HepG2 (cell line): ENCODE data around the gene ASAP2. TPM values are rescaled to one million over a fixed set of nuclear protein-coding genes. Genes with fewer than 3 reads are reported as not detected.

Experiments
- ATAC-seq: fragments of 200-7000 bp; cut with Tn5 transposase; 3 replicates; pipeline ENCODE4 v1.9.1; 2020; ENCODE audit warnings: mild to moderate bottlenecking, moderate library complexity
- BruUV-seq: library from RNA; stranded (reverse); fragments of 400-500 nt; replicated peaks from 2 replicates; lab custom pipeline; 2021; lab: Mats Ljungman, UMichigan
- CTCF ChIA-PET: fragments of 300-600 bp; formaldehyde crosslinking; extraction: SDS; loops from one replicate; lab custom pipeline; 2021; ENCODE audit warnings: low total read pairs, inconsistent platforms, low intra/inter-chr PET ratio; lab: Yijun Ruan, JAX
- POLR2A ChIA-PET: fragments of 350-600 bp; sonication (Branson Sonifier 250); formaldehyde crosslinking; loops from one replicate; lab custom pipeline; 2020; ENCODE audit warnings: antibody characterized with exemption, inconsistent platforms; lab: Yijun Ruan, JAX
- DNase-seq: peaks from one replicate; pipeline ENCODE4 v3.0.0-alpha.2; 2015; ENCODE audit warnings: low spot score
- FAIRE-seq: peaks from 3 replicates; lab custom pipeline; 2011; peaks lifted over from hg19 to GRCh38; lab: Jason Lieb, UNC
- H2AFZ ChIP-seq: one replicate; pipeline ENCODE4 v1.6.1; 2011; ENCODE audit warnings: low read length, inconsistent platforms
- H3K27ac ChIP-seq: fragments of 300-600 bp; 3 replicates; pipeline ENCODE4 v1.8.0; 2011; ENCODE audit warnings: mixed run types, mild to moderate bottlenecking, mixed read lengths, low read length, inconsistent platforms; ENCODE audit not compliant: insufficient read depth; ENCODE audit errors: extremely low read length
- H3K27me3 ChIP-seq, 2 experiments: fragments of 200-600 bp in 1 of 2; 2 replicates in 1 of 2; 3 replicates in 1 of 2; pipeline versions ENCODE4 v1.6.0 to v1.8.0; 2011; ENCODE audit warnings: low read length in 2 of 2, mild to moderate bottlenecking in 2 of 2, moderate library complexity in 2 of 2, inconsistent platforms in 1 of 2; ENCODE audit not compliant: insufficient read depth in 2 of 2, control insufficient read depth in 1 of 2
- H3K36me3 ChIP-seq, 2 experiments: fragments of 200-600 bp in 1 of 2; replicated peaks in 1 of 2; 2 replicates in 1 of 2; 3 replicates in 1 of 2; pipeline versions ENCODE4 v1.5.1 to v1.8.0; 2011; ENCODE audit warnings: low read length in 2 of 2, inconsistent platforms in 1 of 2; ENCODE audit not compliant: insufficient read depth in 2 of 2, control insufficient read depth in 1 of 2
- H3K4me1 ChIP-seq: 2 replicates; pipeline ENCODE4 v1.5.1; 2012; ENCODE audit warnings: low read length, inconsistent platforms; ENCODE audit not compliant: insufficient read depth
- H3K4me2 ChIP-seq: 2 replicates; pipeline ENCODE4 v1.6.0; 2011; ENCODE audit warnings: low read depth, low read length, inconsistent platforms
- H3K4me3 ChIP-seq, 3 experiments: fragments of 200-600 bp in 1 of 3; sonication (generic), shearing (Covaris generic) in 1 of 3; replicated peaks in 1 of 3; 2 replicates each; pipeline ENCODE4 v1.5.1; 2011 to 2016; ENCODE audit warnings: low read length in 3 of 3, inconsistent platforms in 2 of 3, low read depth in 2 of 3, mild to moderate bottlenecking in 2 of 3, control low read depth in 1 of 3, mixed read lengths in 1 of 3; ENCODE audit not compliant: insufficient read depth in 1 of 3
- H3K79me2 ChIP-seq: one replicate; pipeline ENCODE4 v1.6.1; 2011; ENCODE audit warnings: low read length, inconsistent platforms; ENCODE audit not compliant: insufficient read depth
- H3K9ac ChIP-seq: 2 replicates; pipeline ENCODE4 v1.6.0; 2011; ENCODE audit warnings: mild to moderate bottlenecking, low read depth, low read length, inconsistent platforms; ENCODE audit not compliant: insufficient read depth
- H3K9me3 ChIP-seq: 2 replicates; pipeline ENCODE4 v1.5.1; 2012; ENCODE audit warnings: mild to moderate bottlenecking, low read length
- H4K20me1 ChIP-seq: 2 replicates; pipeline ENCODE4 v1.6.0; 2011; ENCODE audit warnings: inconsistent platforms, mild to moderate bottlenecking, low read length, moderate library complexity; ENCODE audit not compliant: insufficient read depth
- ARNTL ChIP-seq: sonication (generic); formaldehyde crosslinking; IDR thresholded peaks from 2 replicates; pipeline ENCODE4 v1.4.0; 2020; ENCODE audit warnings: mild to moderate bottlenecking, missing genetic modification reagents
- ASH2L ChIP-seq: fragments of 300-600, 200-600 bp; sonication (generic); IDR thresholded peaks from 2 replicates; pipeline ENCODE4 v1.7.0; 2017; ENCODE audit warnings: low read depth, mild to moderate bottlenecking, moderate library complexity, mixed read lengths, low read length; ENCODE audit not compliant: insufficient read length
- BCL6 ChIP-seq: IDR thresholded peaks from 2 replicates; pipeline ENCODE4 v1.6.1; 2016; ENCODE audit warnings: missing genetic modification reagents, missing compliant biosample characterization
- KMT2B ChIP-seq: IDR thresholded peaks from 2 replicates; pipeline ENCODE4 v1.6.1; 2016; ENCODE audit warnings: missing genetic modification reagents, missing compliant biosample characterization
- RFX3 ChIP-seq: IDR thresholded peaks from 2 replicates; pipeline ENCODE4 v1.6.1; 2016; ENCODE audit warnings: missing biosample characterization, missing genetic modification reagents
- ZNF292 ChIP-seq: sonication (generic); formaldehyde crosslinking; IDR thresholded peaks from 2 replicates; pipeline ENCODE4 v1.8.1; 2022; ENCODE audit warnings: mild to moderate bottlenecking, low read depth, missing genetic modification reagents, borderline replicate concordance
- ZNF350 ChIP-seq: sonication (generic); formaldehyde crosslinking; IDR thresholded peaks from 2 replicates; pipeline ENCODE4 v1.4.0; 2020; ENCODE audit warnings: mild to moderate bottlenecking, low read depth, missing genetic modification reagents, borderline replicate concordance
- ZNF543 ChIP-seq: sonication (generic); formaldehyde crosslinking; IDR thresholded peaks from 2 replicates; pipeline ENCODE4 v1.4.0; 2020; ENCODE audit warnings: mild to moderate bottlenecking, missing genetic modification reagents
- ZNF737 ChIP-seq: sonication (generic); formaldehyde crosslinking; IDR thresholded peaks from 2 replicates; pipeline ENCODE4 v1.5.0; 2020; ENCODE audit warnings: missing genetic modification reagents, mild to moderate bottlenecking, borderline replicate concordance
- ZZZ3 ChIP-seq: sonication (generic); formaldehyde crosslinking; IDR thresholded peaks from 2 replicates; pipeline ENCODE4 v1.4.0; 2020; ENCODE audit warnings: missing genetic modification reagents, mild to moderate bottlenecking, borderline replicate concordance
- WGBS: methylation state at CpG from one replicate; pipeline ENCODE4 v1.1.6; 2017; ENCODE audit warnings: low lambda C conversion rate; 5-methylcytosine and 5-hydroxymethylcytosine counted together
- in situ Hi-C: cut with HindIII; loops from 2 replicates; pipeline ENCODE4 v1.10.0; 2017; ENCODE audit warnings: low pct_unique_long_range_greater_than_20kb; ENCODE audit not compliant: extremely low pct_ligation_motif_present
- intact Hi-C: fragments of 100-400 bp; cut with micrococcal nuclease; formaldehyde crosslinking; loops from one replicate; pipeline ENCODE4 v1.10.0; 2022; ENCODE audit not compliant: unreplicated experiment
- polyA plus RNA-seq, 8 experiments: library from polyadenylated mRNA; depleted of rRNA in 3 of 8; stranded (reverse) in 7 of 8; unstranded in 1 of 8; fragments of >200 nt; fragmentation: Illumina TruSeq in 4 of 8; extraction: Trizol in 4 of 8; gene quantifications; 2 replicates each; pipeline versions ENCODE4 v1.2.1 to v1.2.3, GENCODE V29; 2011 to 2016; ENCODE audit warnings: low read depth in 4 of 8, missing spikeins in 1 of 8, mixed read lengths in 1 of 8; ENCODE audit not compliant: insufficient read depth in 1 of 8
- total RNA-seq, 5 experiments: library from RNA; depleted of rRNA; stranded (reverse); fragments of >200 nt; fragmentation: Illumina TruSeq; extraction: Trizol; gene quantifications; 2 replicates each; pipeline ENCODE4 v1.2.3, GENCODE V29; 2016; ENCODE audit warnings: low read depth in 1 of 5
- TF ChIP-seq, protein P1 (sequence below): sonication (generic); formaldehyde crosslinking; IDR thresholded peaks from 2 replicates; pipeline ENCODE4 v1.4.0; 2020; ENCODE audit warnings: missing genetic modification reagents, mild to moderate bottlenecking, borderline replicate concordance
- TF ChIP-seq, protein P2 (sequence below): sonication (generic); formaldehyde crosslinking; IDR thresholded peaks from 2 replicates; pipeline ENCODE4 v1.5.1; 2020; ENCODE audit warnings: mild to moderate bottlenecking, missing genetic modification reagents, moderate library complexity
- TF ChIP-seq, protein P3 (sequence below): sonication (generic); formaldehyde crosslinking; IDR thresholded peaks from 2 replicates; pipeline ENCODE4 v1.5.1; 2020; ENCODE audit warnings: mild to moderate bottlenecking, missing genetic modification reagents

ASAP2 gene
- total and polyA plus RNA-seq, 2 of the 13 experiments (the other 11 are each of a cell fraction or from before 2014, with no cell fraction given), result 7.3 to 22.3 TPM

DNA sequence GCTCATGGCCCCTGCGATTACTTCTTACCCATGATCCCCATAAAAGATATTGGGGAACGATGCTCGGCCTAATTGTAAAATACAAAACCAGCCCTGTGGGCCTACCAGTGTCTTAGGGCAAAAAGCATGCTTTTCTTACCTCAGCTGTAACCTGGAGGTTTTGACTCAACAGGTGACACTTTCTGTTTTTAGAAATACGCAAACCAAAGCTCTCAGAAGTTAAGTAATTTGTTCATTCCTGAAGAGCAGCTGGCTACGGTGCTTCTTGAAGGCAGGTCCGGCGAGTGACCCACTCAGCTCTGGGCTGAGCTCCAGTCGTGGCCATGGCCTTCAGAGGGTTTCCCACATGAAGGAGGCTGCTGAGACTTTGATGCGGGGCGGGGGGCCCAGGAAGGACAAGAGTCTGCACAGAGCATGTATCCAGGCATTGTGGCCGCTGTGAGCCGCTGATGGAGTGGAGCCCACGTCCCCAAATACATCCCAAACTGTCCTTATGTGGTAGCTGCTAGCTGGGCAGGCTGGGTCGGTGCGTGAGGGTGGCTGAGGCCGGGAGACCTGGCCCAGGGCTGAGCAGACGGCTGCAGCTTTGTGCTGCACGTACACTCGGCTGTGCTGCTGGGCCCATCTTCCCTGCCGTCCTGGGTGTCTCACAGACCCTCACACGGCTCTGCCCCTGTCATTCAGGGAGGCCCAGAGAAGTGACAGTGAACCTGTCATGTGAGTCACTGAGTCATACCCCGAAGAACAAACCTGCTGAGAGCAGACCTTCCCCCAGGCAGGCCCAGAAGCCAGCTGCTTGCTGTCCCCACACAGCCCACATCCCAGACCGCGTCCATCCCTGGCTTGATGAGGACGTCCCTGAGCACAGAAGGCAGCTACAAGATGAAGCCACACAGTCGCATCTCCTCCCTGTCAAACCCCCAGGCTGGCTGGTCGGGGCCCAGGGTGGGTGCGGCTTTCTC lies 182.6 kb downstream of the ASAP2 start:
- peaks cover 3 to 22% of the 10 kb centered on the region in 2 experiments; a peak in 4 of 5 replicates for H3K36me3 ChIP-seq
- no peaks in the 10 kb centered on the region for H3K9me3 ChIP-seq
- H3K4me3 ChIP-seq, result no peak overlapping the region
- H3K27ac ChIP-seq, result peak overlapping the region; percentile 28
- H3K27me3 ChIP-seq, result no peaks in the 10 kb centered on the region
- ATAC-seq, result no peak
- CTCF ChIA-PET, result no interaction called here
- no peaks in the 10 kb centered on the region for H4K20me1 ChIP-seq
- WGBS, result 90% methylated on average over 28 of the region's 28 CpGs
- no peaks in the 10 kb centered on the region for H3K79me2 ChIP-seq
- H2AFZ ChIP-seq, result no peak overlapping the region
- intact Hi-C loops, result loop anchor here (5.0 kb wide), 1 partner anchor 52 kb away; no protein-coding TSS in a partner anchor
- in situ Hi-C loops, result loop anchor here (5.0 kb wide), 1 partner anchor 33 kb away; the partner anchor contains the start of genes CPSF3 and ITGB1BP1
- FAIRE-seq, result no peak
- peaks cover 62% of the 10 kb centered on the region for H3K4me1 ChIP-seq
- H3K9ac ChIP-seq, result peak overlapping the region; percentile 9
- DNase-seq, result no peak
- BruUV-seq, result no TSS peak
- POLR2A ChIA-PET, result interaction anchor here (1.2 to 4.1 kb wide), 3 partner anchors 8 to 53 kb away, joined by 6 to 44 read pairs (median 21); partner anchors contain the start of genes CPSF3 and ITGB1BP1
- 0 out of 2 replicates have a peak overlapping the region, but pooled peaks have one; percentile 30 for H3K4me2 ChIP-seq
- 0 out of 2 replicates have a peak, but pooled peaks have one; percentile 44 for TF ChIP-seq ZZZ3 (CRISPR knock-in tag)
- TF ChIP-seq ZNF350 (CRISPR knock-in tag), result no peak
- TF ChIP-seq BCL6 (CRISPR knock-in tag), result peak; percentile 30; the same call in 1 of the 2 replicates
- TF ChIP-seq, protein P1, sequence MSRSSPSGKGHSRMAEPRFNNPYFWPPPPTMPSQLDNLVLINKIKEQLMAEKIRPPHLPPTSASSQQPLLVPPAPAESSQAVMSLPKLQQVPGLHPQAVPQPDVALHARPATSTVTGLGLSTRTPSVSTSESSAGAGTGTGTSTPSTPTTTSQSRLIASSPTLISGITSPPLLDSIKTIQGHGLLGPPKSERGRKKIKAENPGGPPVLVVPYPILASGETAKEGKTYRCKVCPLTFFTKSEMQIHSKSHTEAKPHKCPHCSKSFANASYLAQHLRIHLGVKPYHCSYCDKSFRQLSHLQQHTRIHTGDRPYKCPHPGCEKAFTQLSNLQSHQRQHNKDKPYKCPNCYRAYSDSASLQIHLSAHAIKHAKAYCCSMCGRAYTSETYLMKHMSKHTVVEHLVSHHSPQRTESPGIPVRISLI (CRISPR knock-in tag), result 0 out of 2 replicates have a peak, but pooled peaks have one; percentile 13
- TF ChIP-seq ZNF292 (CRISPR knock-in tag), result no peak
- TF ChIP-seq ZNF737 (CRISPR knock-in tag), result 0 out of 2 replicates have a peak, but pooled peaks have one; percentile 29
- TF ChIP-seq KMT2B, result no peak
- TF ChIP-seq ZNF543 (CRISPR knock-in tag), result 0 out of 2 replicates have a peak, but pooled peaks have one; percentile 22
- no peak for TF ChIP-seq RFX3 (CRISPR knock-in tag)
- no peak for TF ChIP-seq ARNTL (CRISPR knock-in tag)
- TF ChIP-seq, protein P2, sequence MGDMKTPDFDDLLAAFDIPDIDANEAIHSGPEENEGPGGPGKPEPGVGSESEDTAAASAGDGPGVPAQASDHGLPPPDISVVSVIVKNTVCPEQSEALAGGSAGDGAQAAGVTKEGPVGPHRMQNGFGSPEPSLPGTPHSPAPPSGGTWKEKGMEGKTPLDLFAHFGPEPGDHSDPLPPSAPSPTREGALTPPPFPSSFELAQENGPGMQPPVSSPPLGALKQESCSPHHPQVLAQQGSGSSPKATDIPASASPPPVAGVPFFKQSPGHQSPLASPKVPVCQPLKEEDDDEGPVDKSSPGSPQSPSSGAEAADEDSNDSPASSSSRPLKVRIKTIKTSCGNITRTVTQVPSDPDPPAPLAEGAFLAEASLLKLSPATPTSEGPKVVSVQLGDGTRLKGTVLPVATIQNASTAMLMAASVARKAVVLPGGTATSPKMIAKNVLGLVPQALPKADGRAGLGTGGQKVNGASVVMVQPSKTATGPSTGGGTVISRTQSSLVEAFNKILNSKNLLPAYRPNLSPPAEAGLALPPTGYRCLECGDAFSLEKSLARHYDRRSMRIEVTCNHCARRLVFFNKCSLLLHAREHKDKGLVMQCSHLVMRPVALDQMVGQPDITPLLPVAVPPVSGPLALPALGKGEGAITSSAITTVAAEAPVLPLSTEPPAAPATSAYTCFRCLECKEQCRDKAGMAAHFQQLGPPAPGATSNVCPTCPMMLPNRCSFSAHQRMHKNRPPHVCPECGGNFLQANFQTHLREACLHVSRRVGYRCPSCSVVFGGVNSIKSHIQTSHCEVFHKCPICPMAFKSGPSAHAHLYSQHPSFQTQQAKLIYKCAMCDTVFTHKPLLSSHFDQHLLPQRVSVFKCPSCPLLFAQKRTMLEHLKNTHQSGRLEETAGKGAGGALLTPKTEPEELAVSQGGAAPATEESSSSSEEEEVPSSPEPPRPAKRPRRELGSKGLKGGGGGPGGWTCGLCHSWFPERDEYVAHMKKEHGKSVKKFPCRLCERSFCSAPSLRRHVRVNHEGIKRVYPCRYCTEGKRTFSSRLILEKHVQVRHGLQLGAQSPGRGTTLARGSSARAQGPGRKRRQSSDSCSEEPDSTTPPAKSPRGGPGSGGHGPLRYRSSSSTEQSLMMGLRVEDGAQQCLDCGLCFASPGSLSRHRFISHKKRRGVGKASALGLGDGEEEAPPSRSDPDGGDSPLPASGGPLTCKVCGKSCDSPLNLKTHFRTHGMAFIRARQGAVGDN (CRISPR knock-in tag), result peak; percentile 51
- no peak for TF ChIP-seq ASH2L
- TF ChIP-seq, protein P3, sequence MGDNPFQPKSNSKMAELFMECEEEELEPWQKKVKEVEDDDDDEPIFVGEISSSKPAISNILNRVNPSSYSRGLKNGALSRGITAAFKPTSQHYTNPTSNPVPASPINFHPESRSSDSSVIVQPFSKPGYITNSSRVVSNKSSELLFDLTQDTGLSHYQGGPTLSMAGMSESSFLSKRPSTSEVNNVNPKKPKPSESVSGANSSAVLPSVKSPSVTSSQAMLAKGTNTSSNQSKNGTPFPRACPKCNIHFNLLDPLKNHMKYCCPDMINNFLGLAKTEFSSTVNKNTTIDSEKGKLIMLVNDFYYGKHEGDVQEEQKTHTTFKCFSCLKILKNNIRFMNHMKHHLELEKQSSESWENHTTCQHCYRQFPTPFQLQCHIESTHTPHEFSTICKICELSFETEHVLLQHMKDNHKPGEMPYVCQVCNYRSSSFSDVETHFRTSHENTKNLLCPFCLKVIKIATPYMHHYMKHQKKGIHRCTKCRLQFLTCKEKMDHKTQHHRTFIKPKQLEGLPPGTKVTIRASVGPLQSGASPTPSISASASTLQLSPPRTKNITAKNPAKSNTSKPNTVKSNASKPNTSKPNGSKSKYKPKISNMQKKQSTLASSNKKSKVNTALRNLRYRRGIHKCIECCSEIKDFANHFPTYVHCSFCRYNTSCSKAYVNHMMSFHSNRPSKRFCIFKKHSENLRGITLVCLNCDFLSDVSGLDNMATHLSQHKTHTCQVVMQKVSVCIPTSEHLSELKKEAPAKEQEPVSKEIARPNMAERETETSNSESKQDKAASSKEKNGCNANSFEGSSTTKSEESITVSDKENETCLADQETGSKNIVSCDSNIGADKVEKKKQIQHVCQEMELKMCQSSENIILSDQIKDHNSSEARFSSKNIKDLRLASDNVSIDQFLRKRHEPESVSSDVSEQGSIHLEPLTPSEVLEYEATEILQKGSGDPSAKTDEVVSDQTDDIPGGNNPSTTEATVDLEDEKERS (CRISPR knock-in tag), result no peak
